T-helper 1 cell treated with Interleukin-12 subunit alpha and Interleukin-12 subunit beta and Interleukin-4 antibody, amounts not matched to agents 30 μg/mL and 1 μg/mL, for 36 hours (primary cell): Measurements from ENCODE around the gene OSM.
"Not testable (repeated sequence)": the region's sequence is repeated elsewhere in the genome, so short reads cannot be mapped to it uniquely, and the experiment has no call there.

Source experiments
- H3K27ac Mint-ChIP-seq: one replicate; pipeline ENCODE4 v1.8.0; 2021; ENCODE audit warnings: mild to moderate bottlenecking, mixed read lengths
- H3K27me3 Mint-ChIP-seq: one replicate; pipeline ENCODE4 v1.8.0; 2021; ENCODE audit warnings: low read depth, mixed read lengths
- H3K36me3 Mint-ChIP-seq: one replicate; pipeline ENCODE4 v1.8.0; 2021; ENCODE audit warnings: low read depth, mixed read lengths
- H3K4me1 Mint-ChIP-seq: one replicate; pipeline ENCODE4 v1.8.0; 2021; ENCODE audit warnings: low read depth, mixed read lengths
- H3K4me3 Mint-ChIP-seq: one replicate; pipeline ENCODE4 v1.8.0; 2021; ENCODE audit warnings: mild to moderate bottlenecking, moderate library complexity, mixed read lengths
- H3K9me3 Mint-ChIP-seq: one replicate; pipeline ENCODE4 v1.8.0; 2021; ENCODE audit warnings: mixed read lengths

OSM gene

GRCh38 chr22:30217698-30218560 is 48.7 kb downstream of the OSM start:
- H3K36me3 Mint-ChIP-seq, result peaks cover 2% of the 10 kb centered on the region
- no peaks in the 10 kb centered on the region for H3K9me3 Mint-ChIP-seq
- H3K4me1 Mint-ChIP-seq, result peaks cover 71% of the 10 kb centered on the region
- H3K27ac Mint-ChIP-seq, result peak overlapping the region; percentile 20
- no peaks in the 10 kb centered on the region for H3K27me3 Mint-ChIP-seq
- H3K4me3 Mint-ChIP-seq, result no peak overlapping the region

GRCh38 chr22:30216710-30217109 is 49.9 kb downstream of the OSM start:
- no peak overlapping the region for H3K4me3 Mint-ChIP-seq
- no peaks in the 10 kb centered on the region for H3K9me3 Mint-ChIP-seq
- peaks cover 2% of the 10 kb centered on the region for H3K36me3 Mint-ChIP-seq
- peak overlapping the region; percentile 52 for H3K27ac Mint-ChIP-seq
- peaks cover 67% of the 10 kb centered on the region for H3K4me1 Mint-ChIP-seq
- H3K27me3 Mint-ChIP-seq, result no peaks in the 10 kb centered on the region

DNA sequence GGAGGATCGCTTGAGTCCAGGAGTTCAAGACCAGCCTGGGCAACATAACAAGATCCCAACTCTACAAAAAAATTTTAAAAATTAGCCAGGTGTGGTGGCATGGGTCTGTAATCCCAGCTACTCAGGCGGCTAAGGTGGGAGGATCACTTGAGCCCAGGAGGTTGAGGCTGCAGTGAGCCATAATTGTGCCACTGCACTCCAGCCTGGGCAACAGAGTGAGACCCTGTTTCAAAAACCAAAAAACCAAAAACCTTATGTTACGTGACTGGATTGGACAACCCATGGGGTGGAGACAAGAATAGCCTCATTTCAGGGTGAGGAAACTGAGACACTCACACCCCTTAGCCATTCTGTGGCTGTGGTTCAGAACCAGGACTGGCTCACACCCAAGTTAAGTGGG is 50.4 kb downstream of the OSM start:
- not testable (repeated sequence) for H3K4me3 Mint-ChIP-seq, H3K27me3 Mint-ChIP-seq, H3K9me3 Mint-ChIP-seq, H3K36me3 Mint-ChIP-seq
- H3K27ac Mint-ChIP-seq, result peak overlapping the region; percentile 52
- H3K4me1 Mint-ChIP-seq, result peaks cover 63% of the 10 kb centered on the region

GRCh38 chr22:30214703-30215407 is 51.8 kb downstream of the OSM start:
- Mint-ChIP-seq H3K36me3 (peaks cover under 1% of the 10 kb centered on the region), H3K4me3 (no peak overlapping the region), H3K9me3 (no peaks in the 10 kb centered on the region), H3K27me3 (no peaks in the 10 kb centered on the region), H3K27ac (peak overlapping the region; percentile 21), H3K4me1 (peaks cover 51% of the 10 kb centered on the region)

GRCh38 chr22:30212996-30213441 is 53.6 kb downstream of the OSM start:
- H3K27ac Mint-ChIP-seq, result peak overlapping the region; percentile 77
- H3K4me3 Mint-ChIP-seq, result no peak overlapping the region
- no peaks in the 10 kb centered on the region for H3K9me3 Mint-ChIP-seq
- H3K36me3 Mint-ChIP-seq, result no peaks in the 10 kb centered on the region
- no peaks in the 10 kb centered on the region for H3K27me3 Mint-ChIP-seq
- peaks cover 38% of the 10 kb centered on the region for H3K4me1 Mint-ChIP-seq
